ENCODE data around the gene MCM8.

- no peak for TF ChIP-seq POLR2AphosphoS5 (IDR thresholded peaks at IDR 0.05)
- TF ChIP-seq POLR2A (IDR thresholded peaks at IDR 0.05) = no peak
- TF ChIP-seq CTCF (IDR thresholded peaks at IDR 0.05) = no peak
These were observed 91.4 kb downstream of the MCM8 start for GRCh38 chr20:6041808-6042265.

All from breast epithelium (tissue), 3 donors.